ENCODE results near the gene CCIN. TPM values are rescaled to one million over a fixed set of nuclear protein-coding genes. Genes with fewer than 3 reads are reported as not detected.

Gene CCIN
- total RNA-seq, 1 experiment from 2014 or later = 0.20 TPM

DNA sequence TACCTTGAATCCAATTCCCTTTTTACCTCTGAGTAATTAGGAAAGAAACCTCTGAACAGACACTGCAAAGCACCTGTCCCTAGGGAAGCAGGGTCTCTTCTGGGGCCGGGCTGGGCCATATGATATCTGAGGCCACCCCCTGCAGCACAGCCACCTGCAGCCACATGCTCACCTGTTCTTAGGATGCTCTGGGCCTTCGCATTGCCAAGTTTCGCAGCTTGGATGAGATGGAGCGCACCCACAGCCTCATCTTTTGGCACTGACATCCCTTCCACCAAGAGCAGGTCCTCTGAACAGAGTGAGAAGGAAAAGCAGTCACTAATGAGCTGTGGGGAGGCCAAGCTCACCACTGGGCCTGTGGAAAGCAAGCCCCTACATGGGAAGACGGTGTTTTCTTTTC, 48.8 kb downstream of the CCIN start (continued):
- TF ChIP-seq, protein P1, sequence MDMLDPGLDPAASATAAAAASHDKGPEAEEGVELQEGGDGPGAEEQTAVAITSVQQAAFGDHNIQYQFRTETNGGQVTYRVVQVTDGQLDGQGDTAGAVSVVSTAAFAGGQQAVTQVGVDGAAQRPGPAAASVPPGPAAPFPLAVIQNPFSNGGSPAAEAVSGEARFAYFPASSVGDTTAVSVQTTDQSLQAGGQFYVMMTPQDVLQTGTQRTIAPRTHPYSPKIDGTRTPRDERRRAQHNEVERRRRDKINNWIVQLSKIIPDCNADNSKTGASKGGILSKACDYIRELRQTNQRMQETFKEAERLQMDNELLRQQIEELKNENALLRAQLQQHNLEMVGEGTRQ (CRISPR knock-in tag; IDR thresholded peaks at IDR 0.05) = no peak
- TF ChIP-seq ZNF396 (CRISPR knock-in tag; IDR thresholded peaks at IDR 0.05; ENCODE audit: borderline replicate concordance) (no peak), ELF4 (CRISPR knock-in tag; IDR thresholded peaks at IDR 0.05; ENCODE audit: low read depth) (no peak), TEAD1 (CRISPR knock-in tag; IDR thresholded peaks at IDR 0.05) (no peak), RELA (CRISPR knock-in tag; IDR thresholded peaks at IDR 0.05; ENCODE audit: borderline replicate concordance) (no peak)
- TF ChIP-seq, protein P2, sequence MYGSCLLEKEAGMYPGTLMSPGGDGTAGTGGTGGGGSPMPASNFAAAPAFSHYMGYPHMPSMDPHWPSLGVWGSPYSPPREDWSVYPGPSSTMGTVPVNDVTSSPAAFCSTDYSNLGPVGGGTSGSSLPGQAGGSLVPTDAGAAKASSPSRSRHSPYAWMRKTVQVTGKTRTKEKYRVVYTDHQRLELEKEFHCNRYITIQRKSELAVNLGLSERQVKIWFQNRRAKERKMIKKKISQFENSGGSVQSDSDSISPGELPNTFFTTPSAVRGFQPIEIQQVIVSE (CRISPR knock-in tag; IDR thresholded peaks at IDR 0.05; ENCODE audit: borderline replicate concordance) = no peak
- TF ChIP-seq, protein P3, sequence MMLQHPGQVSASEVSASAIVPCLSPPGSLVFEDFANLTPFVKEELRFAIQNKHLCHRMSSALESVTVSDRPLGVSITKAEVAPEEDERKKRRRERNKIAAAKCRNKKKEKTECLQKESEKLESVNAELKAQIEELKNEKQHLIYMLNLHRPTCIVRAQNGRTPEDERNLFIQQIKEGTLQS (CRISPR knock-in tag; conservative IDR thresholded peaks at IDR 0.05) = no peak
- TF ChIP-seq, protein P4, sequence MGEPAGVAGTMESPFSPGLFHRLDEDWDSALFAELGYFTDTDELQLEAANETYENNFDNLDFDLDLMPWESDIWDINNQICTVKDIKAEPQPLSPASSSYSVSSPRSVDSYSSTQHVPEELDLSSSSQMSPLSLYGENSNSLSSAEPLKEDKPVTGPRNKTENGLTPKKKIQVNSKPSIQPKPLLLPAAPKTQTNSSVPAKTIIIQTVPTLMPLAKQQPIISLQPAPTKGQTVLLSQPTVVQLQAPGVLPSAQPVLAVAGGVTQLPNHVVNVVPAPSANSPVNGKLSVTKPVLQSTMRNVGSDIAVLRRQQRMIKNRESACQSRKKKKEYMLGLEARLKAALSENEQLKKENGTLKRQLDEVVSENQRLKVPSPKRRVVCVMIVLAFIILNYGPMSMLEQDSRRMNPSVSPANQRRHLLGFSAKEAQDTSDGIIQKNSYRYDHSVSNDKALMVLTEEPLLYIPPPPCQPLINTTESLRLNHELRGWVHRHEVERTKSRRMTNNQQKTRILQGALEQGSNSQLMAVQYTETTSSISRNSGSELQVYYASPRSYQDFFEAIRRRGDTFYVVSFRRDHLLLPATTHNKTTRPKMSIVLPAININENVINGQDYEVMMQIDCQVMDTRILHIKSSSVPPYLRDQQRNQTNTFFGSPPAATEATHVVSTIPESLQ (CRISPR knock-in tag; IDR thresholded peaks at IDR 0.05) = no peak

DNA sequence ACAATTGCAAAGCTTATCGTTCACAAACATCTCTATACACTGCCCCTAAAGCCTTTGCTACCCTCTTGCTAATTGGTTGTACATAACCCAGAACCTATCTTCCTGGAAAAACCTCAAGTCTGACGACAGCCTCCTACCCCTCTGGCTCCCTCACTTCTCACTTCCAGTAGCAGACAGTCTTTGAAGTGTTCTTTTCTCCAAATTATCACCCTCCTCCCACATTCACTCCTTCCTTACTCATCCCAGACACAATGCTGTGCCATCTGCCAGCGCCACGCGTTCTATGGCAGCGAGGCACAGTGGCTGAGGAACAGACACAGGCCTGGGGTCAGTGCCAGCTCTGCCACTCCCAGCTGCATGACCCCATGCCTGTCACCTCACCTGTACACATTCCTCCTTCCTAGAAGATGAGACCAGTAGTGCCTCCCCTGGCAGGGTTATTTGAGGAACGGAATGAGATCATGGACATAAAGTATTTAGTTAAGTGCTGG, 49.3 kb downstream of the CCIN start:
- no peak for DNase-seq (ENCODE audit: low spot score)
- peaks cover 7% of the 10 kb centered on the region for H3K9me3 Mint-ChIP-seq
- H3K4me3 Mint-ChIP-seq = no peak overlapping the region
- peaks cover 2% of the 10 kb centered on the region; the same call in 1 of the 2 replicates for H3K4me1 Mint-ChIP-seq
- POLR2A ChIA-PET = no interaction called here
- TF ChIP-seq, protein P5, sequence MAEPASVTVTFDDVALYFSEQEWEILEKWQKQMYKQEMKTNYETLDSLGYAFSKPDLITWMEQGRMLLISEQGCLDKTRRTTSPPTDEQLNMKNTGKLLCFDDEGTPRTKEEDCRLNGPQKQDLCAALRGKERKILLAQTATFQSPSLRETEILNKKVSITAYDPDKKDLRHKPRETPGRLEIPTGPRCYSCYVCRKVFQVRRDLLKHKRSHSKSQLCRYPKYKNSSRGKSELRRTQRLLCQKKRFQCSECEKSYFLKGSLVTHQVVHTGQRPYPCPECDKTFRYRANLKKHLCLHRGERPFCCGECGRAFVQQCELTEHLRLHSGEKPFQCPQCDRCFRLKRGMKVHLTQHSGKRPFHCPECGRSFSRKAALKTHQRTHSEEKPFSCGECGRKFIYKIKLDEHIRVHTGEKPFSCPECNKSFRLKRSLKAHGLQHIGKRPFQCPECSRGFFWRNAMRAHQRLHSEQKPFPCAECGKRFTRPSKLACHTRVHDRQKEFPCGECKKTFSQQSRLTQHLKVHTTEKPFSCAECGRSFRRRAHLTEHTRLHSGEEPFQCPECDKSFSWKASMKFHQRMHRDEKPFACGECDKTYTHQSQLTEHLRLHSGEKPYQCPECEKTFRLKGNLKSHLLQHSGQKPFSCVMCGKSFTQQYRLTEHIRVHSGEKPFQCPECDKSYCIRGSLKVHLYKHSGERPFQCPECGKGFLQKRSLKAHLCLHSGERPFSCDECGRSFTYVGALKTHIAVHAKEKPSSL (CRISPR knock-in tag; conservative IDR thresholded peaks at IDR 0.05) = no peak
- TF ChIP-seq, protein P6, sequence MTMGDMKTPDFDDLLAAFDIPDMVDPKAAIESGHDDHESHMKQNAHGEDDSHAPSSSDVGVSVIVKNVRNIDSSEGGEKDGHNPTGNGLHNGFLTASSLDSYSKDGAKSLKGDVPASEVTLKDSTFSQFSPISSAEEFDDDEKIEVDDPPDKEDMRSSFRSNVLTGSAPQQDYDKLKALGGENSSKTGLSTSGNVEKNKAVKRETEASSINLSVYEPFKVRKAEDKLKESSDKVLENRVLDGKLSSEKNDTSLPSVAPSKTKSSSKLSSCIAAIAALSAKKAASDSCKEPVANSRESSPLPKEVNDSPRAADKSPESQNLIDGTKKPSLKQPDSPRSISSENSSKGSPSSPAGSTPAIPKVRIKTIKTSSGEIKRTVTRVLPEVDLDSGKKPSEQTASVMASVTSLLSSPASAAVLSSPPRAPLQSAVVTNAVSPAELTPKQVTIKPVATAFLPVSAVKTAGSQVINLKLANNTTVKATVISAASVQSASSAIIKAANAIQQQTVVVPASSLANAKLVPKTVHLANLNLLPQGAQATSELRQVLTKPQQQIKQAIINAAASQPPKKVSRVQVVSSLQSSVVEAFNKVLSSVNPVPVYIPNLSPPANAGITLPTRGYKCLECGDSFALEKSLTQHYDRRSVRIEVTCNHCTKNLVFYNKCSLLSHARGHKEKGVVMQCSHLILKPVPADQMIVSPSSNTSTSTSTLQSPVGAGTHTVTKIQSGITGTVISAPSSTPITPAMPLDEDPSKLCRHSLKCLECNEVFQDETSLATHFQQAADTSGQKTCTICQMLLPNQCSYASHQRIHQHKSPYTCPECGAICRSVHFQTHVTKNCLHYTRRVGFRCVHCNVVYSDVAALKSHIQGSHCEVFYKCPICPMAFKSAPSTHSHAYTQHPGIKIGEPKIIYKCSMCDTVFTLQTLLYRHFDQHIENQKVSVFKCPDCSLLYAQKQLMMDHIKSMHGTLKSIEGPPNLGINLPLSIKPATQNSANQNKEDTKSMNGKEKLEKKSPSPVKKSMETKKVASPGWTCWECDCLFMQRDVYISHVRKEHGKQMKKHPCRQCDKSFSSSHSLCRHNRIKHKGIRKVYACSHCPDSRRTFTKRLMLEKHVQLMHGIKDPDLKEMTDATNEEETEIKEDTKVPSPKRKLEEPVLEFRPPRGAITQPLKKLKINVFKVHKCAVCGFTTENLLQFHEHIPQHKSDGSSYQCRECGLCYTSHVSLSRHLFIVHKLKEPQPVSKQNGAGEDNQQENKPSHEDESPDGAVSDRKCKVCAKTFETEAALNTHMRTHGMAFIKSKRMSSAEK (CRISPR knock-in tag; IDR thresholded peaks at IDR 0.05; ENCODE audit: borderline replicate concordance) = no peak
- TF ChIP-seq, protein P3 (CRISPR knock-in tag; conservative IDR thresholded peaks at IDR 0.05) = no peak
- TF ChIP-seq, protein P2 (CRISPR knock-in tag; IDR thresholded peaks at IDR 0.05; ENCODE audit: borderline replicate concordance) = no peak
- TF ChIP-seq ETV6 (CRISPR knock-in tag; IDR thresholded peaks at IDR 0.05) (no peak), NFATC4 (CRISPR knock-in tag; IDR thresholded peaks at IDR 0.05) (no peak), ZNF138 (CRISPR knock-in tag; conservative IDR thresholded peaks at IDR 0.05) (no peak)
- TF ChIP-seq, protein P7, sequence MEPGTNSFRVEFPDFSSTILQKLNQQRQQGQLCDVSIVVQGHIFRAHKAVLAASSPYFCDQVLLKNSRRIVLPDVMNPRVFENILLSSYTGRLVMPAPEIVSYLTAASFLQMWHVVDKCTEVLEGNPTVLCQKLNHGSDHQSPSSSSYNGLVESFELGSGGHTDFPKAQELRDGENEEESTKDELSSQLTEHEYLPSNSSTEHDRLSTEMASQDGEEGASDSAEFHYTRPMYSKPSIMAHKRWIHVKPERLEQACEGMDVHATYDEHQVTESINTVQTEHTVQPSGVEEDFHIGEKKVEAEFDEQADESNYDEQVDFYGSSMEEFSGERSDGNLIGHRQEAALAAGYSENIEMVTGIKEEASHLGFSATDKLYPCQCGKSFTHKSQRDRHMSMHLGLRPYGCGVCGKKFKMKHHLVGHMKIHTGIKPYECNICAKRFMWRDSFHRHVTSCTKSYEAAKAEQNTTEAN (CRISPR knock-in tag; IDR thresholded peaks at IDR 0.05) = no peak
- ATAC-seq = no peak
- peaks cover 52% of the 10 kb centered on the region for H3K36me3 Mint-ChIP-seq
- H3K27me3 Mint-ChIP-seq (ENCODE audit: low read depth) = no peaks in the 10 kb centered on the region
- H3K27ac Mint-ChIP-seq = peak overlapping the region; percentile 75; the same call in 1 of the 2 replicates
- CTCF ChIA-PET = interaction anchor here (0.9 kb wide), 1 partner anchor 195 kb away, joined by 3 read pairs; no protein-coding TSS in a partner anchor
